ENCODE measurements around the gene TBC1D14.

Gene TBC1D14

GRCh38 chr4:6932475-6932874, 22.8 kb downstream of the TBC1D14 start:
- no peak for DNase-seq

GRCh38 chr4:6932918-6933317, 23.3 kb downstream of the TBC1D14 start:
- no peak for DNase-seq

DNA sequence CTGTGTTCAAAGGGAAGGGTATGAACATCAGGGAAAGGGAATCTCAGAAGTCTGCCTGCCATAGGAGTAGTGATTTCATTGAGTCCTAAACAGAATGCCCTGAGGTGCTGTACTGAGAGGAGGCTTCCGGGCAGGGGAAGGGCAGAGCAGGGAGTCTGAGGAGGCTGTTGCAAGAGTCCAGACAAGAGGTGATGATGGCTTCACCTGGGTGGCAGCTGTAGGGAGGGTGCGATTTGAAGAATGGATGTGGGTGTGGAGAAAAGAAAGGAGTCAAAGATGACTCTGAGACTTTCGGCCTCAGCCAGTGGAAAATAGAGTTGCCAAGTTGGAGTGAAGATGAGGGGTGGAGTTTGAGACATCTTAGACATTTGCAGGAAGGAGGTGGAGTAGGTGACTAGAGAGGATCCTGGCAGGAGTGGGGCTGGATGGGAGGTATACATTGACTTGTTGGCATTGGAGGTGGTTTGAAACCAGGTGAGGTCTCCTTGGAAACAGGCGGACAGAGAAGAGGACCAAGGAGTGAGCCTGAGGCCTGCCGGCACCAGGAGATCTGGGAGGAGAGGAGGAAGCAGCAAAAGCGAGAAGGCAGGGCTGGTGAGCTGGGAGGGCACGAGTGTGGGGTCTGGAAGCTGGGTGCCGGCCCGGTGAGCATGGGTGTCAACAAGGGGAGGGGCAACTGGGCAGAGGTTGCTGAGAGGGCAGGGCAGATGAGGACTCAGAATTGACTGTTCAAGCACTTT, 24.2 kb downstream of the TBC1D14 start:
- no peak for DNase-seq

- no peak for DNase-seq
Observed at GRCh38 chr4:6935965-6936364, 26.3 kb downstream of the TBC1D14 start.

GRCh38 chr4:6937201-6937600, 27.6 kb downstream of the TBC1D14 start:
- no peak for DNase-seq

DNA sequence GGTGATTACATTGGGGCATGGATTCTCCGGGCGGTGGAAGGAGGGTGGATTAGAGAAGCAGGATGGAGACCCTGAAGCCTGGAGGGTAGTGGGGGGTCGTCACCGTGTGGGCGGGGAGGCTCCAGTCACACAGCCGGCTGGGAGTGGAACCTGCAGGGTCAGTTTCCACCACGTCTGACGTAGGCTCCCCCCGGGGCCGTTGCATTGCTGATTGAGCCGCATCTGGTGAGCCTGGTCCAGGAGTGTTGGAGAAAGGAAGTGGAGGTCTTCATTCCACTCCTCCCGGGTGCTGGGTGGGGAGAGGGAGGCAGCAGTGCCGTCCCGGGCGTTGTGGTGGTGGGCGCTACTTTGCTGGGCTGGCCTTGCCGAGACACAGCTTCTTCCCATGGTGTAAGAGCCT, 28.1 kb downstream of the TBC1D14 start:
- DNase-seq: no peak

GRCh38 chr4:6938237-6938636, 28.6 kb downstream of the TBC1D14 start:
- no peak for DNase-seq

DNA sequence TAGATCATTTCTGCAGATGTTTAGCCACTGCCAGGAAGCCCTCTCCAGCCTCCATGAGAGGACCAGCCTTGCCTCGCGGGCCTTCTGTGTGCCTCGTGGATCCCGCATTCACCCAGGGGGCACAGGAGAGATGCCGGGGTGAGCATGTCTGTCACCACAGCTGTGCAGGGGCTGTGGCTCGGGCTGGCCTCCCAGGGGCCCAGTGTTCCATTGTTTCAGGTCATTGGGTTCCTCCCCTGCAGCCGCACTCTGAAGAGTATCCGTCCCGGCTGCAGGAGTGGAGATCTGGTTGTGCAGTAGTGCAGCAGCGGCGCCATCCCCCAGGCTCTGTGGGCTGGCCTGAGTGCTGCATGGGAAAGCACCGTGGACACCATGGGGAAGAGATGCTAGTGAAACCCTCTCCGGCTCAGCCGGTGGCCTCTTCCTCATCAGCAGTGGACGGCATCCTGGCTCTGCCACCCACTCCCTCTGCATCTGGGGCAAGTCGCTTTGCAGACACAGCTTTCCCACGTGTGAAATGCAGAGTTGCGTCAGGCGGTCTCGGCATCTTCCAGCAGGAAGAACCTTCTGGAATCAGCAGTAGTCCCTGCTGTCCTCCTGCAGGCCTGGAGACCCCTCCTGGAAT, 29.1 kb downstream of the TBC1D14 start:
- no peak for DNase-seq

GRCh38 chr4:6939761-6940743, 30.4 kb downstream of the TBC1D14 start:
- no peak for DNase-seq

GRCh38 chr4:6940744-6941137, 31.1 kb downstream of the TBC1D14 start:
- no peak for DNase-seq

DNA sequence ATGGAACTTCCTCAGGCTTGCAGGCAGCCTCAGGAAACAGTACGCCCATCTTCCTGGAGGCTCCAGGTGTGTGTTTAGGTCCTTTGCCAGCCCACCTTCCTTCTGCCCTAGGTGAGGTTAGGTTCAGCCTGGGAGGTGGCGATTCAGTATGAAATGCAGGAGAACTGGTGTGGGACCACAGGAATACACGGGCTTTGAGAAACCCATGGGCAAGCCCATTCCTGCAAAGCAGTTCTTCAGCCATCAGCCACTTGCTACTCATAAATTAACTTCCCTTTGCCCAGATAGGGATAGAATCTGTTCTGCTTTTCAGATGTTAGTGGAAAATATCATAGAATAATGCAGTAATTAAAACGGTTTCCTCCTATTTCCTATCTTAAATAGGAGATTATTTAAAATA, 32.2 kb downstream of the TBC1D14 start:
- DNase-seq: no peak

DNA sequence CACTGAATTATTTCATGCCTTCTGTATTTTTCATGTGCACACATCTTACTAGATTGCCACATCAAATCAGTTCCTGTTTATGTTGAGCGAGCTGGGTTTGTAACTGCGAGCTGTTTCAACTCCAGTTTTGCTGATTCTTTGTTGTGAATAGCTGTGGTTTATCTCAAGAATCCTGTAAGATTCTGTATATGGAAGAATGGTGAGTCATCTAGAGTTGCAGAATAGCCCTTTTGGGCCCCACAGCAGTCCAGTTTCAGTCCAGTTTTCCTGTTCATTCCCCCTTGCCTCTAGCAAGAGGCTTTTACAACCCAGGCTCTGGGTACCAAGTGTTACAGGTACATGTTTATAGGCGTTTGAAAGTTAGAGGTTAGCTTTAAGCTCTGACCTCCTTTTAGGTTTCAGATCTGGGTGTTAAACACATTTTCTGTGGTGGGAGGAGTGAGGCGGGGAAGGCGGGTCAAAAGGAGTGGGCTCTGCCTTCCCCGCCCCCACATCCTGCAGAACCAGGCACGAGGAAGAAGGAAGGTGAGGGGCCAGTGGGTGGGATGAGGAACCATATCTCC, 32.7 kb downstream of the TBC1D14 start:
- no peak for DNase-seq

- DNase-seq: no peak
Observed at GRCh38 chr4:6943012-6943884, 33.6 kb downstream of the TBC1D14 start.

GRCh38 chr4:6943885-6944225, 34.2 kb downstream of the TBC1D14 start:
- no peak for DNase-seq

GRCh38 chr4:6944301-6945051, 34.9 kb downstream of the TBC1D14 start:
- DNase-seq: no peak

- DNase-seq: no peak
Observed at GRCh38 chr4:6945052-6945409, 35.4 kb downstream of the TBC1D14 start.

DNA sequence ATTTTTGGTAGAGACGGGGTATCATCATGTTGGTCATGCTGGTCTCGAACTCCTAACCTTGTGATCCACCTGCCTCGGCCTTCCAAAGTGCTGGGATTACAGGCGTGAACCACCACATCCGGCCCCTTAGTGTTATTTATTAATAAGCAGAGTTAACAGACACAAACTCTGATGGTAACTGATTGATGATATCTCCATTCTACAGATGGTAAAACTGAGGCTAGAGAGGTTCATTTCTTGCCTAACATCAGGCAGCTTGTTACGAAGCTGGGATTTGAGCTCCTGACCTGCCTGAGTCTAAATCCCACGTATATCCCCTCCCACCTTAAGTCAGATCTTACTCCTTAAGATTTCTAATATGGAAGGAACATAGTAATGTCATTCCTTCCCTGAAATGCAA, 36.9 kb downstream of the TBC1D14 start:
- DNase-seq: no peak

DNA sequence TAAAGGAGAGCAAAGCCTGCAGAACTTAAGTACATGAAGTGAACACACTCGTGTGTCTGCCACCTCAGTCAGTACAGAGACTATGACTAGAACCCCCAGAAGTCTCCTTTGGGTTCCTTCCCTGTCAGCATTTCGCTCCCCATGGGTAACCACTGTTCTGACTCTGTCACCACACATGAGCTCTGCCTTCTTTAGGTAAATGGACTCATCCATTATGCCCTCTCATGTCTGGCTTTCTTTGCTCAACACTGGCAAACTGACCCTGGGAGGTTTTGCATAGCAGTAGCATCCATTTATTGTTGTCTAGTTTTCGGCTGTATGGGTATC, 38.5 kb downstream of the TBC1D14 start:
- DNase-seq: no peak

- no peak for DNase-seq
Observed at GRCh38 chr4:6951880-6952381, 42.3 kb downstream of the TBC1D14 start.

GRCh38 chr4:6953751-6954380, 44.2 kb downstream of the TBC1D14 start:
- DNase-seq: no peak

DNA sequence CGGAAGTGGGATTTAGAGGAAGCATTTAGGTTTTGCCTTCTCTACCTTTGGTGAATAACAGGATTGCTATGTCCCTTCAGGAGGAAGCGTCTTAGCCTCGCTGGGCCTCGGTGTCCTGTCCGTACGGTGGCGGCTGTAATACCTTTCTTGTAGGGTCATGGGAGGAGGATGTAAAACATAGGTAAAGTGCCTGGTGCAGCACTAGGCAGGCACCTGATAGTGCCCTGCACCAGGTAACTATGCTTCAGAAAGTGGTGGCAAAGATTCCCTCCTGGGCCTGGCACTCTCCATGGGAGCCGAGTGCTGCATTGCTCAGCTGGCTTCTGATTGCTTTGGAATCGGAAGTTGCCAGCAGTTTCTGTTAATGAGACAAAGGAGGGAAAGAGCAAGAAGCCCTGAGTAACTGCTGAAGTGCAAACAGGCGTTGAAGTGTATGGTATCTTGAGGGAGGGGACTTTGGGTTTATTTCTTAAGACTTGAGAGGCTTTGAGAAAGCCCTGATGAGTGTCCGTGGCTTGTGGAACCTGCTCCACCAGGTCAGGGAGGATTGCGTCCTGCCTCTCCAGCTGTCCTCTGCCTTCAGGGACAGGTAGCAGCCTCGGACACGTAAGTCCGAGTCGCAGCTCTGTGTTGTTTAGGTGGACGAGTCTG, 45.8 kb downstream of the TBC1D14 start:
- DNase-seq: no peak
